Measurements from ENCODE around the gene OR8B8.
"Not testable (repeated sequence)": the region's sequence is repeated elsewhere in the genome, so short reads cannot be mapped to it uniquely, and the experiment has no call there.

The OR8B8 gene, protein sequence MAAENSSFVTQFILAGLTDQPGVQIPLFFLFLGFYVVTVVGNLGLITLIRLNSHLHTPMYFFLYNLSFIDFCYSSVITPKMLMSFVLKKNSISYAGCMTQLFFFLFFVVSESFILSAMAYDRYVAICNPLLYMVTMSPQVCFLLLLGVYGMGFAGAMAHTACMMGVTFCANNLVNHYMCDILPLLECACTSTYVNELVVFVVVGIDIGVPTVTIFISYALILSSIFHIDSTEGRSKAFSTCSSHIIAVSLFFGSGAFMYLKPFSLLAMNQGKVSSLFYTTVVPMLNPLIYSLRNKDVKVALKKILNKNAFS

DNA sequence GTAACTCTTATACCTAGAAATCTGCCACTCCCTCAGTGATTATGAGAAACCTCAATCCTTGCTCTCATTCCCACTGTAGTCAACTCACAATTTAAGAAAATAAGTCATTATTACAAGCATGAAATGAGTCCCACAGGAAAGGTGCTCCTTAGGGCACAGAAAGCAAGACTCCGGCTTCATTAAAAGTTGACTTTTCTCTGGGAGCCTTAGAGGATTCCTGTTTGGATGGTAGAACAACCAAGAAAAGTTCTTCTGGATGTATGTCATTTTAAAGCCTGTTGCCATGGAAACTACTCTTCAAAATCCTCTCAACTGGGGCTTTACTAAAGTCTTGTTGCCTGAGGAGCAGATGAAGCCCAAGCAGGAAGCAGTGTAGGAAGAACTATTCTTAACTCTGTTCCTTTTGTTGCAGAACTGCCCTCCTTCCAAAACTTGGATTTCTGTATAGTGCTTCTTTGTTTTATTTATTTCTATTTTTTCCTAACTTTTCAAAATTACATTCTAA lies at the start of gene OR8B8:
OR8B8 (minus strand) TSS at position 51 of the 505 bp plus-strand sequence. CDS start 4,611 bp downstream, outside the sequence.
- no peak for DNase-seq

DNA sequence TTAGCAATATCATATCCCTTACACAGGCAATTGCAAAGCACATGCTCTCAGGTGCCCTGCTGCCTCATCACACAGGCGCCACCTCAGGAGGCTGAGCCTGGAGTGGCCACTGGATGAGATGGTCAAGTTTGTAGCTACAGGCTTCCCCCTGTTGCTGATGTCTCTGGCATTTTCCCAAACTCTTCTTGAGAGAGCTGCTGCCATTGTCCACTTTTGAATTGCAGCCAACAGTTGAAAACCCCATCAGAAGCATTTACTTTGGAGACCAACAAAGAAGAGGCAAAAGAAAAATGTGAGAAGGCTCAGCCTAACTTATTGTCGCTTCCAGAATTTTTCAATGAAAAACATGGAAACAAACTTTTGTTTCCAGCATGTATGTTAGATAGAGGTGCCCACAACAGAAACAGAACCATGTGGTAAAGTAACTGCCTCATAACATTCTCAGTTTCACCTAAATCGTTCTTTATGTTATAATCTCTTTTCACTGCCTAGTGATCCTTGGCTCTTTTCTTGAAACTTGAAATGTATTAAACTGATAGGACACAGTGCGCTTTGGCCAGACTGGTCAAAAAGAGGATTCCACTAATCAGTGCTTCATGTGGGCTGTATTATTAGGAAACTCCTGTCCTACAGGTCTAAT lies 47.6 kb upstream of the OR8B8 start:
- DNase-seq: no peak

GRCh38 chr11:124483422-124483821 lies 37.9 kb upstream of the OR8B8 start:
- DNase-seq: peak; percentile 3

DNA sequence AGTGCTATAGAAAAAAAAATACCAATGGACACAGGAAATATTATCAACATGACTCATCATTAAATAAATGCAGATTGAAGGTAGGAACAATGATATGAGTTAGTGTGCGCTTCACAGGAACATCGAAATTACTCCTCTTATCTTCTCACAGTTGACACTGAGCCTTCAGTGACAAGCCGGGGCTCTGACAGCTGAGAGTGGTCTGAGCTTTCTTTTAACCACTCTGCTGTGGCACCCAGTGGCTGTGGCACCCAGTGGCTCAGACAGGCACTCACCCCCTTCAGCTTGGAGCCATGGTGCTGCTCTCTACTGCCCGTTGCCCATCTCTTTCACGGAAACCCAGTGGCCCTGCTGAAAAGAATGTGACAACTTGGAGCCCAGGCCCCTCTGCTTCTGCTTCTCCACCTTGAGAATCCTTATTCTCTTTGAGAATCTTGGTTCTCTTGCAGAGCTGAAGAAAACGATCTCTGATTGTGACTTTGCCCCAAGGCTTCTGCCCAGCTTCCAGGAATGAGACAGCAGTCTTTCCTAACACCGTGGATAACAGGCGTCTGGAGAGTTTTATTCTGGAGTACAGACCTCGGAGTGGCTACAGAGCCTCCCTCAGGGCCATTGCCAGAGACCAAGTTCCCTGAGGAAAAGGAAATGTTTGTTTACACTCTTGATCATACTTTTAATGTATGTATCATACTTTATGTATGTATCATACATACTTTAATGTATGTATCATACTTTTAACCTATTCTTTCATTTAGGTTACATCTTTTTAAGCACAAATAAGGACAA lies 37.1 kb upstream of the OR8B8 start:
- DNase-seq: peak; percentile 81

GRCh38 chr11:124481365-124482323 lies 36.1 kb upstream of the OR8B8 start:
- DNase-seq: peak; percentile 81

DNA sequence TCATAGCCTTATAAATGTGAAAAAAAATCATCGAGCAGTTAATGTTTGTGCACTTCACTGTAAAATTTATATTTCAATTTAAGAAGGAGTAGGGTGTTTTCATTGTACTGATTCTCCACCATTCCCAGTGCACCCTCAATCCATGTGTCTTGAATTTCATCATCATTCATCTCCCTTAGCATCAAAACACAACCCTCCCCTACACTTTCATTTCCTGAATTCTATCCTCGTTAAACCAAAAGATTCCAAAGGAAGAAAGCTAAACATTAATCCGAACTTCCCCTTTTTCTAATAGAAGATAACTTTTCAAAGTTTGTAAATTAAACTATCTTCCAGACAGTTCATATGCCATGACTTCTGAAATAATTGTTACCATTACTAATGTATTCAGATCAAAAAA lies 34.1 kb upstream of the OR8B8 start:
- DNase-seq: no peak

DNA sequence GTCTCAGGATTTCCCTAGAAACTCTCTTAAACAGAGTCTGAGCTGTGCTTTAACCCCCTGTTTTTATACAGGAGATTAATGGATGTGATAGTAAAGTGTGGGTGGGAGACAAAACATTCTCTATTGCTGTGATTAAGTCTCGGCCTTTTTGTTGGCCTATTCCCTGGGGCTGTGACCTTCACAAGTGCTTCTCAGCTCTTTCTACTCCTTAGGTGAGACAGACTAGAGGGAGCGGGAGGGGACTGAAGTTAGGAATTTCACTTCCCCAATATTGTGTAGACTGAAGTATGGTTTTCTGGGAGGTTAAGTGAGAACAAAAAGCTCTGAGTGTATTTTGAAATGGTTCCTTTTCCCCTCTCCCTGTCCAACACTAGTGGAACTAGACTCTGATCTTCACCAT lies 29.8 kb upstream of the OR8B8 start:
- DNase-seq: no peak

GRCh38 chr11:124474779-124475178 lies 29.3 kb upstream of the OR8B8 start:
- DNase-seq: peak; percentile 5

- DNase-seq: no peak
Observed at GRCh38 chr11:124474079-124474478, 28.6 kb upstream of the OR8B8 start.

- no peak for DNase-seq
Observed at GRCh38 chr11:124473476-124473875, 28.0 kb upstream of the OR8B8 start.

DNA sequence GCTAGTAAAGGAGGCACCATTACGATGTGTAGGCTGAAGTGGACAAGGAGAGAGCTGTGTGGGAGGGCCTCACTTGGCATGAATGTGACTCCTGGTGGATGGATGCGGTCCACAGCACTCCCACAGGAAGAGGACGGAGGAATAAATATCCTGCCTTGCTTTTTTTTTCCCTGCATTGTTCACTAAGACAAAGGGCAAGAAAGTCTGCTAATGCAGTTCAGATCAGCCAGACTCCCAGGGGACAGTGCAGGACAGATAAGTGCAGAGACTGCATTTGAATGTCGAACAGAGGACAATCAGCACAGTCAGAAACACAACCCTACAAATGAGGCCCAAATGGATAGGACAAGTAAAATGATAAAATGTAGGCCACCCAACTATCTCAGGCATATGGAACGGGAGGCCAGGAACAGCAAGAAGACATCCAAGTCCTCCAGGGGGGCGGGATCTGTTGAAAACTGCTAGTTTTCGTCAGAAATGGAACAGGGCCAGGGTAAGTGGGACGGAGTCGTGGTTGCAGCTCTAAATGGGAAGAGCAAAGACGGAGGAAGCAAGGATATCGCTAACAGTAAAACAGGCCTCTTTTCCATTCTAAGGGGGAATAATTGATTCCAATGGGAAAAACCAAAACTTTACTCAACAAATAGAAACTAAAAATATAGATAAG lies 25.2 kb upstream of the OR8B8 start:
- DNase-seq: no peak

DNA sequence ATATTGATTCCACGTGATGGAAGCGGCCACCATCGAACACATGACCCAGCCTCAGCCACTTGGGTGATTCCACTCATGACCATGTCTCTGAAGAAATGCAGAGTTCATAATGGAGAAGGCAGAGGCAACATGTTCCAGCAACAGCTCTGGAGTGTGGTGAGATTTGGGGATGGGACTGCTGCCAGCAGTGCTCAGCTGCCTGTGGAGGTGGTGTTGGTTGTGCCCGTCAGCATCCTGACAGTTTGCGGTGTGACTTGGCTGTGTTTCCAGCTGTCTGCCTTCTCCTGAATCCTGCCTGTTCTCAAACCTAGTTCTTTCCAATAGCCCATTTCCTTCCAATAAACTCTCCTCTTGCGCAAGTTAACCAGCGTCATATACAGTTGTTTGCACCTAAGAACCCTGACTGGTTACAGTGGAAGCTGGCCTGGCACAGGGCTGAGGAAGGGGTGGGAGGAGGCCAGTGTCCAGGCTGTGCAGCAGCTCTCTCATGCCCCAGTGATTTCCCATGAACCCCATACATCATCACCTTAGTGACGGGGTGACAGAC lies 22.0 kb upstream of the OR8B8 start:
- no peak for DNase-seq

DNA sequence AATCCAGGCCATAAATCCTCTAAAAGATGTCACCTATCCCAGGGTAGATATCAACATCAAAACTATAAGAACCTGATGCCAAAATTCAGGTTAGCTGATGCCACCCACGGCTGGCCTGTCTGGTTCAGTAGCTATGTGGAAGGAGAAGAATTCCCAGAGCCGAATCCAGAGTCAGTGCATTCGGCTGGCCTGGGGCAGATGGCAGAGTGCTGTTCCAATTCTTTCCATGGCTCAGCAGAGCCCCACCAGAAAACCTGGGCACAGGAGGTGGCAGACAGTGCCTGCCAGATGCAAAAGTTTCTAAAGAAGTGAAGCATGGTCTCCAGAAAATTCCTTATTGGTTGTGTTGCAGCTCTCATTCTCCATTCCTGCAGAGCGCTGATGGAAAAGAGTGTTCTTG lies 19.9 kb upstream of the OR8B8 start:
- no peak for DNase-seq

- no peak for DNase-seq
Observed at GRCh38 chr11:124463990-124464389, 18.5 kb upstream of the OR8B8 start.

DNA sequence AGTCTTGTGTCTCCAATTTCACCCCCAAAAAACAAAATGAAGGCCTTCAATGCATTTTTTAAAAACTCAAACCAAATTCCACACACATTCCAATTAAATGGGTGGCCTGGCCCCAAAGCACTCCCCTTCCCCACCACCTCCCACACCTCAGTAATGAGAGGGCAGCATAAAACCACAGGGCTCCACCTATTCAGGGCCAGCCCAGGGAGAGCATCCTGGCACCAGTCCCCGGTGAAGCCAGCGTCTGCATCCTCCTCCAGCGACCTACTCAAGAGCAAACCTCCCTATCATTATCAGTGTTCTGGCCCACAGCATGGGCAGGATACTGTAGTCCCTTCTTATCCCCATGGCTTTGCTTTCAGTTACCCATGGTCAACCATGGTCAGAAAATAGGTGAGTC lies 17.8 kb upstream of the OR8B8 start:
- no peak for DNase-seq

GRCh38 chr11:124460459-124460858 lies 15.0 kb upstream of the OR8B8 start:
- no peak for DNase-seq

- DNase-seq: not testable (repeated sequence)
Observed at GRCh38 chr11:124459379-124459778, 13.9 kb upstream of the OR8B8 start.

- DNase-seq: no peak
Observed at GRCh38 chr11:124454552-124454951, 9.1 kb upstream of the OR8B8 start.

DNA sequence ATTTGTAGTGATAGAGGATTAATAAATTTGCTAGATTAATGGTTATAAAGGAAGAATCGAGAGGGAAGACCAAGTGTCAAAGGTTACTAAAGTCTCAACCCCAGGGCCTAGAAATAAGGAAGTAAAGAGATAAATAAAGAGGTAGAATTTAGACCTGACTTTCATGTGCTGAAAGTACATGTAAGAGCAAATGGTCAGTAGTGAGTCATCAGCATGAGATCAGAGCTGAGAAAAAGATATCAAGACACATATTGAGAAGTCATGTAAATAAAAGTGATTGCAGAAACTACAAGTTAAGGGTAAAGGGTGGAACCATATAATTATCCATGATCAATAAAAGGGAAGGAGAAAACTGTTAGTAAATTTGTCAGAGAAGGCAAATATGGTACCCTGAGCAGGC lies 1.4 kb upstream of the OR8B8 start:
- no peak for DNase-seq

DNA sequence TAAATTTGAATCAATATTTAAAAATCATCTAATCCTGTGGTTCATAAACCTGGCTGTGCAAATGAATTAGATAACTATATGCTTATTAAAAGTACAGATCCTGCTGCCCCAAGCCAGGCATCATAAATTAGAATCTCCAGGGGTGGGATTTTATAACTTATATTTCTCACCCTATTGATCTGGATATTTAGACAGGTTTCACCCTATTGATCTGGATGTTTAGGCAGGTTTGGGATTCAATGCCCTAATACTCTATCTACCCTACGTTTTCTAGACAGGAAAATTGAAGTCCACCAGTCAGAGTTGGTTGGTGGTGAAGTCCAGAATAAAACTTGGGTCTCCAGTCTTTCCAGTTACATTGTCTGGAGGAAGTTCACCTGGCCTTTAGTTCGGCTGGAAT lies 2.6 kb downstream of the OR8B8 start:
- no peak for DNase-seq

- DNase-seq: peak; percentile 2
Observed at GRCh38 chr11:124442442-124442841, 3.1 kb downstream of the OR8B8 start.

DNA sequence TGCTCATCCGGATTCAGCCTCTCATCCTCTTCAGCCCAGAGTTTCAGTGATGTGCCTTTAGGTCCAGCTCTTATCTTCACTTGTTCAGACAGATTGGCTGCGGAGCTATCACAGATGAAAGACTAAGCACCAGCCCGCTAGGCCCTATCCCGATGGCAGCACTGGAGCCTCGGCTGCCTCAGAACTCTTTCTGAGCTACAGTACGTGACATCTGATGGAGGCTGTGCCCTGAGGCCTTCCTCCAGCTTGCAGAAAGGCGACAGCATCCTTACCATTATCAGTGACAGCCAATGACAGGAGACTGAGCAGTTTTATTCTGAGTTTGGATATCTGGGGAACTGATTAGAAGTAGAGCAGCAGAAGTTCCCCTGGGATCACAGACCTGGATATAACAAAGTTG lies 4.0 kb downstream of the OR8B8 start:
- no peak for DNase-seq

Data from fibroblast of upper back skin (primary cell).